HG03066 (cell line): ENCODE measurements around the gene VPS4A.

Source experiments
- ATAC-seq: cut with Tn5 transposase; IDR thresholded peaks from one replicate; pipeline ENCODE4 v1.9.1; 2021; ENCODE audit warnings: low read depth; ENCODE audit not compliant: unreplicated experiment

VPS4A gene

DNA sequence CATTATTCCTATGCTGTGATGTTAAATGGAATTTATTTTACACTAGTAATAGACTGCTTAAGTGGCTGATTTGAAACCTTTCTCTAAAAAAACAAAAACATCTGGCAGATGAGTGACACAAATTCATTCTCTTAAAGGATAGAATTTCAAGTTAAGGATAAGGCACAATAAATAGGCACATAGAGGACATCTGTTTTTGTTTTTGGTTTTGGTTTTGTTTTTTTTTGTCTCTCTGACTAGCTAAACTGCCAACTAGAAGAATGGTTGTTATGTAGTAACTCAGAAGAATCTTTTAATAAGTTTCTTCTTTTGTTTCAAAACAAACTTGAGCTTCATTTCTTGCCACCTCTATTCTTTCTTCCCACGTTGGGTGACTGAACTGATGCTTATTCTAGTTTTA lies 5.1 kb upstream of the VPS4A start:
- no peak for ATAC-seq

DNA sequence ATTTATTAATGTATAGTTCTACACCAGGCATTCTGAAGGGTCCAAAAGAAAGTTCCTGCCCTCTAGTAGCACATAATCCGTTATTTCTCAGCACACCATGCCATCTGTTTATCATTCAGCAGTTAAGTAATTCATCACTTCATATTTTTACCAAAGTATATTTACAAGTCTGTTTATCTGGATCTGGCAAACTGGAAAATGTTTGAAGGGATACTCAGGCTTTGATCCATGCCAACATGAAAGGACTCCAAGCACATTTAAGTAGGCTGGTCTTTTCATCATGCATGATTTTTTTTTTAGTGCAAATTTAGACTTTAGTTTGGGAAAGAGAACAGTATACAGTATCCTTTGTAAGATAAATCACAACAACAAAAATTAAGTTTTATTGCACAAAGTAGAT lies 4.1 kb upstream of the VPS4A start:
- no peak for ATAC-seq

DNA sequence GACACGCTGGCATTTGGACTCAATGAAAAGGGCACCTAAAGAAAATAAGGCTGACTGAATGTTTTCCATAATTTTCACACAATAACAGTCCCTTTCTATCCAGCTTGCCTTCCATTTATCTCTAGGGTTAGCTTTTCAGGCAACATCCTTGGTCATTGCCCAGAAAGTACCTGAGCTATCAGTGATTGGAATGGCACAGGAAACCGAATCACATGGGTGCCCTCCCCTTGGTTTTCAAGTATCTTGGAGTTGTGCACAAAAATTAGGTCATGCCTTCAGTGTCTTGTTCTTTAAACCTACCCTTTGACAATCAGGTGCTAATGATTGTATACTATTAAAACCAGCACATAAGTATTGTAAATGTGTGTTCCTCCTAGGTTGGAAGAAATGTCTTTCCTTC lies 3.3 kb upstream of the VPS4A start:
- no peak for ATAC-seq

DNA sequence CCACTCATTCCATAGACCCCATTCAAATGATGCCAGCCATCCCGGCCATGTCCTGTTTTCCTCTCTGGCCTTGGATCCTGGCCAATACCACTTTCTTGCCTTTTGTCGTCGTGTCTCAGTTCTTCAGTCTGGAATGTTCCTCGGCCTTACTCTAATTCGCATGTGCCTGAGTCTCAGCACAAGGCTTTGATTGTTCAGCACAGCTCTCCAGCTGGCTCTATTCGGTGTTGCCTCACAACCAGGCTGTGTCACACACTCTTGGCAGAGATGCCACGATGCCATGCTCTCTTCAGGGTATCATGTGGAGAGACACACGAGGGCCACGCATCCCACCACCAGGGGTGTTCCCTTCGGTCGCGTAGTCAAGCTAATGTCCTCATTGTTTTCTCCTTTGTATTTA lies 1.8 kb upstream of the VPS4A start:
- no peak for ATAC-seq

DNA sequence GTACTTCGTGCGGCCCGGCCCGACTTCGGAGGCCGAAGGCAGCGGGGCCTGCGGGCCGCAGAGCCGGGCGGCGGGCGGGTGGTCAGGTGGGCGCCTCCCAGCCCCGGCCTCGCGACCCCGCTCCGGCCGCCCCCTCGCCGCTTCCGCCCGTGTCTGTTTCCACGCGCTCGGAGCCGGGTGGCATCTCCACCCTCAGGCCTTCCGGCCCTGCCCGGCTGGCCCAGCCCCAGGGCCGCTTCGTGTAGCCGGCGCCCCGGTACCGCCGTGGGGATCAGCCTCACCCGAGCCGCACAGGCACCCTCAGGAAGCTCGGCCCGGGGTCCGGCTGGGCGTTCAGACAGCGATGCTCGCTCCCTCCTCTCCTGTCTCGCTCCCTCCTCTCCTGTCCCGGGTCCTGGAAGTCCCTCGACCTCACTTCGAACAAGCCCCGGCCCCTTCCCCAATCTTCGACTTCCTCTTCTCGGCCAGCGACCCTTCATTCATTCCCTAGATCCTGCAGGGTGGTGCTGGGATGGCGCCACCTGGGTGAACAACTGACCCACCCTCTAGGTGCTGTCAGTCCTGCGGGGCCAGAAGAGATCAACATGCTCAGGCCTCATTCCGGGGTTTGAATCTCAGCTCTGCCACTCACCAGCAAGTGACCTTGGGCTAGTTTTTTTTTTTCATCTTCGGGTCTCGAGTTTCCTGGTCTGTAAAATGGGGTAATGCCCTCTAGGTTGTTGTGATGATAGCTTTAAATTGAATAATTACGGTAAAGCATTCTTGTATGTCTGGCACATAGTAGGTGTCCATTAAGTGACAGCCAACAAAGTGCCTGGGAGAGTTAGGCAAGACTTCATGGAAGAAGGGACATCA lies 610 bp downstream of the VPS4A start:
- peak; percentile 45 for ATAC-seq

DNA sequence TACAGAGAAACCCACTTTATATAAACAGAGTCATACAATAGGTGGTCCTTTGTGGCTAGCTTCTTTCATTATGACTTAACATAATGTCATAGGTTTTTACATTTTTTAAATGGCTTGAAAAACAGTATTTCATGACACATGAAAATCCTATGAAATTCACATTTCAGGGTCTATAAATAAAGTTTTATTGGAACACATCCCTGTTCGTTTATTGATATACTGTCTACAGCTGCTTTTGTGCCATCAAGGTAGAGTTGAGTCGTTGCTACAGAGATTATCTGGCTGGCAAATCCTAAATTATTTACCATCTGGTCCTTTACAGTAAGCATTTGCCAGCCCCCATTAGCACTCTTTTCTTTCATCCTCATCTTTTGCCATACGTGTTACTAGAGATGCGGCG lies 2.3 kb downstream of the VPS4A start:
- ATAC-seq: no peak

DNA sequence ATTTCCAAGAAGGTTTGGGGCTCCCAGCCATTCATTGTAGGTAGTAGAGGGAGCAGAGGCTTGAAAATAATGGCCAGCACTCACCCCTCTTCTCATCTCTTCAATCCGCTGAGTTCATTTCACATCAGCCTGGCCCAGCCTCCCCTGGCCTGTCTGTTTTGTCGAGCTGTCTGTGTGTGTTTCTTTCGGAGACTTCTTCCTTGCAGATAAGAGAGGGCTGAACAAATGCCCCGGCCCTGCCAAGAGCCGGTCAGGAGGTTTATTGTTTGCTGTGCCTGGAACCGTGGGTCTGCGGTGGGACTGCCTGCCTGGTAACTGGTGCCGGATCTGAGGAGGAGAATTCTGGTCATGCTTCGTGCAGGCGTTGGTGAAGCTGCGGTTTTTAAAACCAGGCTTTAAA lies 3.4 kb downstream of the VPS4A start:
- no peak for ATAC-seq

DNA sequence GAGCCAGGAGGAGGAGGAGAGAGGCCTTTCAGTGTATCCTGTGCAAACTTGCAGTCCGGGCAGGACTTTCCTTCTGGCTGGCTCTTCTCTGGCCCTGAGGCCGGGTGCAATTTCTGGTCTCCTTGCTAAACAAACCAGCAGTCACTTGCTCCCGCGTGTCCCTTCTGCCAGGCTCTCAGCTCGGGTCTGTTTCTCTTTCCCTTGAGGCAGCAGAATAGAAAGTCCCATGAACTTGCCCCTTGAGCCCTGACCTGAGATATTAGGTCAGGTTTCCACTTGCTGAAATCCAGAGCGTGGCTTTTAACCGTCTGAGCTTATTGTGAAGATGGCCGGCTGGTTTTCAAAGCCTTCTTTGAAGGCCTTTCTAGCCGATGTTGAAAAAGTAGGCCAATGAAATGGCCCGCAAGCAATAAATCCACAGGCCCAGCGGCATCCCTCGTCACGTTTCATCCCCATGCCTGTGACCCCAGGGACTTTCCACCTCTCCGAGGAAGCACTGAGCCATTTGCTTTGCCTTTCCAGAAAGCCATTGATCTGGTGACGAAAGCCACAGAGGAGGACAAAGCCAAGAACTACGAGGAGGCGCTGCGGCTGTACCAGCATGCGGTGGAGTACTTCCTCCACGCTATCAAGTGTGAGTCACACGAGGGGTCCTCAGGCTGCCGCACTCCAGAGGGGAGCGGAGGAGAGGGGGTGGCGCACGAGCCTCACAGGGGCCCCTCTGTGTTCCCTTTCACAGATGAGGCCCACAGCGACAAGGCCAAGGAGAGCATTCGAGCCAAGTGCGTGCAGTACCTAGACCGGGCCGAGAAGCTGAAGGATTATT lies 4.5 kb downstream of the VPS4A start:
- ATAC-seq: no peak

DNA sequence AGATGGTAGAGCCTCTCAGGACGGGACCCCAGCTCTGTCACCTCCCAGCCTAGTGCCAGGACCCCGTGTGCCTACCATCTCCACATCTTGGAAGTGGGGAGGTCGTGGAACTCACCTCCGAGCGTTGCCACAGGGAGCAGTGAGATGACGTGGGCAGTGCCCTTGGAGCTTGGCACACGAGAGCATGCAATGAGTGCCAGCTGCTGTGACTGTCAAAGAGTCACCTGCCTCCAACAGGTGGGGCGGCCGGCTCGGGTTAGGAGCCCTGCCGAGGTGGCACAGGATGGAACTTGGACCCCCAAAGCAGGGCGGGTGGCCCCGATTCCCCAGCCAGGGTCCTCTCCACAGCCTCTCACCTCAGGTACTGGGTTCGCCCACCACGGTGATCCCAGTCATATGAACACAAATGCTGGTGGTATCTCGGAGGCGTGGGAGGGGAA lies 5.5 kb downstream of the VPS4A start:
- no peak for ATAC-seq

DNA sequence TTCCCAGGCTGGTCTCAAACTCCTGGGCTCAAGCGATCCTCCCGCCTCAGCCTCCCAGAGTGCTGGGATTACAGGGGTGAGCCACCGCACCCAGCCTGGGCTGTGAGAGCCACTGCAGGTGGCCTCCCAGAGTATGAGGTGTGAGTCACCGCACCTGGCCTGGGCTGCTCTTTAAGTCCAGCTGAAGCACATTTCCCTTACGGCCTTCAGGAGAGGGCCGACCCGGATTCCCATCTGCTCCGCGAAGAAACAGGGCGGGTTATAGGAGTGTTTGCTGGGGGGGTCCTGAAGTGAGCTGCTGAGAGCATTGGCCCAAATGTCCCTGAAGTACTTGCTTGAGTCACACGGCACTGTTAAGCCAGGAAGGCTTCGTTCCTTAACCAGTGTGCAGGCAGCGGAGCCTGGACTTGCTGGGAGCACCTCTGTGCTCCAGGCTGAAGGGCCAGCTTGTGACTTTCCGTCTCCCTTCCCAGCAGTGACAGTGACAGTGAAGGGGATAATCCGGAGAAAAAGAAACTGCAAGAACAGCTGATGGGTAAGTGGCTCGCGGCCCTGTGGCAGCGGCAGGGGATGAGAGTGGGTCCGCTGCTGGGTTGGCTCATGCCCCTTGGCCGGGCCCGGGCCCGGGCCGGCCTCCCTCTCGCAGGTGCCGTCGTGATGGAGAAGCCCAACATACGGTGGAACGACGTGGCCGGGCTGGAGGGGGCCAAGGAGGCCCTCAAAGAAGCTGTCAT lies 7.2 kb downstream of the VPS4A start:
- ATAC-seq: no peak

DNA sequence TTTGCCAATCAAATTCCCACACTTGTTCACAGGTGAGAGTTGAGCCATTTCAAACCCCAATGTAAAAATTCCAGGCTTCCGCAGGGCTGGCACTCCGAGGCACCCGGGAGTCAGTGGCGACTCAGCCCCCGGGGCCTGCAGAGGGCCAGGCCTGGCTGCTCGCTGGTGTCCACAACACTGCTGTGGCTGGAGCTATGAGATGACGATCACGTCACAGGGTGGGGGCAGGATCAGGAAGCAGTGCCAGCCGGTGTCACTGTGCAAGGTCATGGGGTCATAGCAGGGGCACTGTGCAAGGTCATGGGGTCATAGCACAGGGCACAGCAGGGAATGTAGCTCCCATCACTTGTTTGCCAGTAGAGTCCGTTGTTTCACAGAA lies 7.8 kb downstream of the VPS4A start:
- ATAC-seq: no peak

DNA sequence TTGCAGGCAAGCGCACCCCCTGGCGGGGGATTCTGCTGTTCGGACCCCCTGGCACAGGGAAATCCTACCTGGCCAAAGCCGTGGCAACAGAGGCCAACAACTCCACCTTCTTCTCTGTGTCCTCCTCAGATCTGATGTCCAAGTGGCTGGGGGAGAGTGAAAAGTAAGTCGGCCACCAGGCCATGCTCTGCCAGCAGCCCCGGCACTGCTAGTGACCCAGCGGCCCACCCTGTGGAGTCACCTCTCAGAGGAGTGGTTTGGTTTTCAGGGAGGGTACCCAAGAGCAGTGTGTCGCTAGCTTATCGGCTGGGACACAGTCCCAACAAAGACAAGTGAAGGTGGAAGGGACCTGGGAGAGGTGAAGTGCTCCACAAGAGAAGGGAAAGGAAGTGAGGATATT lies 8.2 kb downstream of the VPS4A start:
- ATAC-seq: no peak

DNA sequence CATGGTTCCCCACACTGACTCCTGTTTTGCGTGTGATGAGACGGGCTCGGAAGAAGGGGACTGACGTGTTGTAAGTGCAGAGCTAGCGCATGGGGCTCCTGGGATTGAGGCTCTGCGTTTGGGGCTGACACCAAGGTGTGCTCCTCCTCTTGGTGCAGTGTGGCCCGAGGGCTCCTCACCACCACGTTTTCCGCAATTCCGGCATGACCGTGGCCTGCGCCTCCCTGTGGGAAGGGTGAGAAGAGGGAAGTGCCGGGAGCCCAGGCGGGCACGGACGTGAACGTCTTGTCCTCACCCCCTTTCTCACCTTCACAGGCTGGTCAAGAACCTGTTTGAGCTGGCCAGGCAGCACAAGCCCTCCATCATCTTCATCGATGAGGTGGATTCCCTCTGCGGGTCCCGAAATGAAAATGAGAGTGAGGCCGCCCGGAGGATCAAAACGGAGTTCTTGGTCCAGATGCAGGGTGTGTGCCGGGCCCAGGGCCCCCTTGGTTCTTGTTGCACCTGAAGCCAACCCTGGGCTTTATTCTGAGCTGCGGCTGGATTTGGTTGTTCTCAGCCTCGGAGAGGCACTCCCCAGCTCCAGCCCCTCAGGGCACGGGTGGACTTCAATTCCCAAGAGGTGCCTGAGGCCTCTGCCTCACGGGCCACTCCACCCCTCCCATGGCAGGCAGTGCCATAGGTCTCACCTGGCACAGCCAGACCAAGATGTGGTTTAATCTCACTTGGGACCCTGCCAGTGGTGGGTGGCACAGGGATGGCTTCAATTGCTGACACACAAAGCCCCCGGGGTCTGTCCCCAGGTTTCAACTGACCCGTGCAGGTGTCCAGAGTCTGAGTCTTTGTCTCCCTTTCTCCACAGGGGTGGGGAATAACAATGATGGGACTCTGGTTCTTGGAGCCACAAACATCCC lies 8.9 kb downstream of the VPS4A start:
- ATAC-seq: no peak

DNA sequence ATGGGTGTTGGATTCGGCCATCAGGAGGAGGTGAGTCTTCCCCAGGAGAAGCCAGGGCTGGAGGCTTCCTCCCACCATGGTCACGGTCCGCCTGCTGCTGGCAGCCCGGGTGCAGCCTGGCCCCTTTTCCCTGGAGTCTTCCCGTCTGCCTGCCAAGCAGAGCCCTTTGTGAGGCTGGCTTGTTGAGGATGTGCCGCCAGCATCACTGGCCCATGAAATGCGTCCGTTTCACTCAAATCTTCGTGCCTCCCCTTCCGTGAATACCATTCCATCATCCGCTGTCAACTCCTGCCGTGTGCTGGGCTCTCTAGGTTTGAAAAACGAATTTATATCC lies 9.6 kb downstream of the VPS4A start:
- ATAC-seq: no peak

DNA sequence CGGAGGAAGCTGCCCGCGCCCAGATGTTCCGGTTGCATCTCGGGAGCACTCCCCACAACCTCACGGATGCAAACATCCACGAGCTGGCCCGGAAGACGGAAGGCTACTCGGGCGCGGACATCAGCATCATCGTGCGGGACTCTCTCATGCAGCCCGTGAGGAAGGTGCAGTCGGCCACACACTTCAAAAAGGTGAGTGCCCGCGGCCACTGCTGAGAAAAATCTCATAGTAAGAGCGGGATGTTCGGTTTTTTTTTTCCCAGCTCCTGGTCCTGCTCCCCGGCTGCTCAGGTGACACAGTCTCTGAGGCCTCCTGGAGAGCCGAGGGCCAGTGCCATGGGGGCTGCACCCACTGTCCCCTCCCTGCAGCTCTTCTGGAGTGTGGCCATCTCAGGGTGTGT lies 9.9 kb downstream of the VPS4A start:
- ATAC-seq: no peak

DNA sequence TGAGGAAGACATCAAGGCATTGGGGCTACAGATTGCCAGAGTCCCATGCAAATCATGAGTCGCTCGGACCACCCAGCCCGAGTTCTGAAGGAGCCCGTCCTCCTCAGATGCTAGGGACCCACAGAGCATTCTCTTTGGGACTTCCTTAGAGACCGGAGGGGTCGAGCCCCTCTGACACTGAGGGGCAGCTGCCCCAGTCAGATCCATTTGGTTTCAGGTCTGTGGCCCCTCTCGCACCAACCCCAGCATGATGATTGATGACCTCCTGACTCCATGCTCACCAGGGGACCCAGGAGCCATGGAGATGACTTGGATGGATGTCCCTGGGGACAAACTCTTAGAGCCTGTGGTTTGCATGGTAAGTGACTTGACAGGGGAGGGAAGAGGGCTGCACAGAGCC lies 11.2 kb downstream of the VPS4A start:
- no peak for ATAC-seq

DNA sequence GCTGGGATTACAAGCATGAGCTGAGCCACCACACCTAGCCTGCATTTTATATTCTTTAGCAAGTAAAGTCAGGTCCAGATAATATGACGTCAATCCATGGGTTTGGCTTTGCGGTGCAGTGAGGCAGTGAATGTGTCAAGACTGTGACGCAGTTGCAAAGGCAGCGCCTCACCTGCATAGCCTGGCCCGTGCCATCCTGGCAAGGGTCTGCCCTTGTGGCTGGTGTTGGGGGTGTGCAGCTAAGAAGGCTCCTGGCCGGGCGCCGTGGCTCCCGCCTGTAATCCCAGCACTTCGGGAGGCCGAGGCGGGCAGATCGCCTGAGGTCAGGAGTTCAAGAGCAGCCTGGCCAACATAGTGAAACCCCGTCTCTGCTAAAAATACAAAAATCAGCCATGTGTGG lies 12.3 kb downstream of the VPS4A start:
- no peak for ATAC-seq

DNA sequence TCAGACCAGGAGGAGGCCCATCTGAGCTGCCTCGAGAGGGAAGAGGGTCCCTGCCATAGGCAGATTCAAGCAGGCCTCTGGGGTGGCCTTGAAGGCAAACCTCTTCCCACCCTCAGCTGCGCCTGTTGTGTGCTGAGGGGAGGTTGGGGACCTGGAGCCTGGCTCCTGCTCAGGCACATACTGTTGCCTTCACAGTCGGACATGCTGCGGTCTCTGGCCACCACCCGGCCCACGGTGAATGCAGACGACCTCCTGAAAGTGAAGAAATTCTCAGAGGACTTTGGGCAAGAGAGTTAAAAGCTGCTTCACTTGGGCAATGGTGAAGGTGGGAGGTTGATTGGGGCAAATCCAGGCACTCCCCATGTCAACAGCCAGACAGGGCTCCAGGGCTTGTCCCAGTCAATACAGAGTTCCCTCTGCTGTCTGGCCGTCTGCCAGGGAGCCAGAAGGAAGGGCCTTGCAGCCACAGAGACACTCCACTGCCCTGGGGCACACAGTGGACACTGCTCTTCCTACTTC lies 12.9 kb downstream of the VPS4A start:
- ATAC-seq: no peak

DNA sequence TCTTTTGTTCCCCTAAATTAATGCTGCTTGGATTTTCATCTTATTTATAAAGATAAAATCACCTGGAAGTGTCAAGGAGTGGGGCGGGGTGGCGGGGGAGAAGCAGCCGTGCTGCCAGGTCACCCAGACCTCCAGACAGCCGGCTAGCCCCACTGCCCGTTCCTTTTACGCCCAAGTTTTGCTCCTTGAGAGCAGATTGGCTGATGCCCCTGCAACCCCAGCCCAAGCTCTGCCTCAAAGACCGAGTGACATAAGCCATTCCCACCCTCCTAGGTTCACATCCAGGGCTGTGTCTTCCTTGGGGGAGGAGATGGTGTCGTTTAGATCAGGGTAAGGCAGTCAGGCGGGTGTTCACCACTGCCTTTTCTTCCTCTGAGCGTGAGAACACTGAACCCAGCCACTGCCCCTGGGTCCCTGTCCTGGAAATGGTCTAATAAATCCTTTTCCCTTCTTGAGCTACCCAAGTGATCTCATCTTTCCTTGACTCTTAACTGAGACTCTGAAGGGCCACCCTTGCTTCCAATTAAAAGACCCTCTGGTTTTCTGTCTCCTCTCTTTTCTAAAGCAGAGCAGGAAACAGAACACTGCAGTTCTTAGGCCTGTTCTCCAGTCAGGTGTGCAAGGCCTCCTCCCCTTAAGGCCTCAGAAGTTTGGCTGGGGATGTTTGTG lies 13.6 kb downstream of the VPS4A start:
- ATAC-seq: no peak

DNA sequence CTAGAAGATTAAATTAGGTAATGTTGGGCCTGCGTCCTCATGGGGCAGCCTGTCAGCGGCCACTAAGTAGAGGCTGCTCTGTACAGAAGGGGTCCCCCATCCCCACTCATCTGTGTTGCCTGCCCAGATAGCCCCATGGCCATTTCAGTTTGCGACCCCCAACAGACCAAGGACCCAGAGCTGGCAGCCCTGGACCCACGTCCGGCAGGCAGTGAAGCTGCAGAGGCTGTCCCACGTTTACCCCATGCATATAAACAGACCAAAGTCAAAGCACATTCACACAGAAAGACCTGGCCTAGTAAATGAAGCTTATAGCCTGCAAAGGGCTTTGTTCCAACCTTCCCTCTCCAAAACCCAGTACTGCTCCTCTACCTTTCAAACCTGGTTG lies 14.6 kb downstream of the VPS4A start:
- ATAC-seq: no peak
